Cardiac fibroblast (primary cell): ENCODE measurements around the gene RAPGEF6.
A peak's percentile ranks its signal among the peaks of the same experiment; 100 is the strongest.

Source experiments
- DNase-seq, 2 donors: peaks; one replicate each; pipeline versions ENCODE4 v3.0.0 to v3.0.0-alpha.2; 2010; ENCODE audit warnings: low read depth in 2 of 2
- H3K4me3 ChIP-seq, 2 donors: replicated peaks in 1 of 2; 1 replicate in 1 of 2; 2 replicates in 1 of 2; pipeline ENCODE4 v1.5.1; 2011; ENCODE audit warnings: low read depth in 2 of 2, low read length in 2 of 2, mild to moderate bottlenecking in 2 of 2, moderate library complexity in 1 of 2
- CTCF ChIP-seq: IDR thresholded peaks from one replicate; pipeline ENCODE4 v1.5.1; 2011; ENCODE audit warnings: low read depth, mild to moderate bottlenecking, low read length, inconsistent platforms

RAPGEF6 gene

GRCh38 chr5:131377785-131378325 is 257.2 kb downstream of the RAPGEF6 start:
- peak; percentile 20 to 69 for DNase-seq
- TF ChIP-seq CTCF: no peak

GRCh38 chr5:131377346-131377745 is 257.7 kb downstream of the RAPGEF6 start:
- TF ChIP-seq CTCF: no peak
- DNase-seq: no peak
- no peak overlapping the region for H3K4me3 ChIP-seq

More at GRCh38 chr5:131377785-131378325, 257.2 kb downstream of the RAPGEF6 start:
- H3K4me3 ChIP-seq: no peak overlapping the region

GRCh38 chr5:131375351-131375750 is 259.7 kb downstream of the RAPGEF6 start:
- TF ChIP-seq CTCF: no peak
- H3K4me3 ChIP-seq: no peak overlapping the region
- DNase-seq: no peak
